Measurements from ENCODE around the gene OR5H15.
"Not testable (repeated sequence)": the region's sequence is repeated elsewhere in the genome, so short reads cannot be mapped to it uniquely, and the experiment has no call there.

OR5H15 gene

DNA sequence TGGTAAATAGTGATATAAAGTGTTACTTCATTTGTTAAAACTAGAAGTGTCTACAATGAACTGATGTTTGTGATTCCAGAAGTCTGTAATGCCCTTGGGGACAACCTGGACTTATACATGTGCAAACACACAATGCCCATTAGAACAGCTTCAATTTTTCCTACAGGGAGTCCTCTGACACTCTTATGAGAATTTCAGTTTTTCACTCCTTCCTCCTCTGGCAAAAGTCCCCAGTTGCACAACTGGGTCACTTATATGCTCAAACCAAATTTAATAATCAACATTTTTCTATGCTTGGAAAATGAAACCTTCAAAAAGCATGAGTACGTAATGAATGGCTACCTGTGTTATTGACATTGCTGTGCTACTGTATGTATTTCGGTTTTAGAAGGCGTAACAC is at the start of gene OR5H15:
Gene OR5H15, plus strand, starts transcription at position 301 of the 400 bp plus-strand sequence. CDS start 2,004 bp downstream, outside the sequence.
- DNase-seq (ENCODE audit: low read depth, low spot score), result no peak

DNA sequence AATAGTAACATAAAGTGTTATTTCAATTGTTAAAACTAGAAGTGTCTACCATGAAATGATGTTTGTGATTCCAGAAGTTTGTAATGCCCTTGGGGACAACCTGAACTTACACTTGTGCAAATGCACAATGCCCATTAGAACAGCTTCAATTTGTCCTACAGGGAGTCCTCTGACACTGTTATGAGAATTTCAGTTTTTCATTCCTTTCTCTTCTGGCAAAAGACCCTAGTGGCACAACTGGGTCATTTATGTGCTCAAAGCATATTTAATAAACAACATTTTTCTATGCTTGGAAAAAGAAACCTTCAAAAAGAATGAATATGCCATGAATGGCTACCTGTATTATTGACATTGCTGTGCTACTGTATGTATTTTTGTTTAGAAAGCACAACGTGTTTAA is 36.1 kb upstream of the OR5H15 start, which contains the start of gene OR5H1:
Gene OR5H1, plus strand, starts transcription at position 301 of the 400 bp plus-strand sequence. CDS start 1,977 bp downstream, outside the sequence.
- DNase-seq (ENCODE audit: low read depth, low spot score), result no peak

DNA sequence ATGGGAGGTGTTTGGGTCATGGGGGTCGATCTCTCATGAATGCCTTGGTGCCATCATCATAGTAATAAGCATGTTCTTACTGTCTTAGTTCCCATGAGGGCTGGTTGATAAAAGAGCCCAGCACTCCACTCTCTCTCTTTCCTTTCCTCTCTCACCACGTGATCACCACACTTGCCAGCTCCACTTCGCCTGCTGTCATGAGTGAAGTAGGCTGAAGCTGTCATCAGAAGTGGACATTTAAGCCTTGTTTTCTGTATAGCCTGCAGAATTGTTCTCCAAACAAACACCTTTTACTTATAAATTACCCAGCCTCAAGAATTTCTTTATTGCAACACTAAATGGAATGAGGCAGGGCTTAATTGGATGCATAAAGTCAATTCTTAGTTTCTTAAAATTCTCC is 29.9 kb upstream of the OR5H15 start:
- no peak for DNase-seq (ENCODE audit: low read depth, low spot score)

DNA sequence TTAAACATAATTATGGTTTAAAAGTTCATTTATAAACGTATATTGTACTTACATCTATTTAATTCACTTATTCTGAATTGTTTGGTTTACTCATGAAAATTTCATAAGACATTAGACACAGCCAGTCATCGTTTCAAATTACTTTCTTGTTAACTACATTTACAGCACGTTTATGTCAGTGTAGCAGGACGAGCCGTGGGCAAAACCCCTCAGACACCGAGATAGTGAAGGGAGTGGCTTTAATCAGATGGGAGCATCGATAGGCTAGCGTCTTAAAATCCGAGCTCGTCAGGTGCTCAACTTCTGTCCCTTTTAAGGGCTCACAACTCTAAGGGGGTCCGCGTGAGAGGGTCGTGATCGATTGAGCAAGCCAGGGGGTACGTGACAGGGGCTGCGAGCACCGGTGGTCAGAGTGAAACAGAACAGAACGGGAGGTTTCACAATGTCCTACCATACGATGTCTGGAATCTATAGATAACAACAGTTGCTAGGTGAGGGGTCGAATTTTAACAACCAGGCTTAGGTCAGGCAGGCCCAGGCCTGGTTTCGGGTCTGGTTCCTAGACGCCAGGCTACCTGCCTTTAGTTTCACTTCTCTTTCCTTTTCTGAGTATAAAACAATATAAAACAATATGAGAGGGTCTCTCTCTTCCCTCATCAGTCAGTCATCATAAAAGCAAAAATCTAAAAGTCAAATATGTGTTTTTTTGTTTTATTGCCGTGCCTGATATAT is 28.5 kb upstream of the OR5H15 start:
- DNase-seq (ENCODE audit: low read depth, low spot score), result not testable (repeated sequence)

DNA sequence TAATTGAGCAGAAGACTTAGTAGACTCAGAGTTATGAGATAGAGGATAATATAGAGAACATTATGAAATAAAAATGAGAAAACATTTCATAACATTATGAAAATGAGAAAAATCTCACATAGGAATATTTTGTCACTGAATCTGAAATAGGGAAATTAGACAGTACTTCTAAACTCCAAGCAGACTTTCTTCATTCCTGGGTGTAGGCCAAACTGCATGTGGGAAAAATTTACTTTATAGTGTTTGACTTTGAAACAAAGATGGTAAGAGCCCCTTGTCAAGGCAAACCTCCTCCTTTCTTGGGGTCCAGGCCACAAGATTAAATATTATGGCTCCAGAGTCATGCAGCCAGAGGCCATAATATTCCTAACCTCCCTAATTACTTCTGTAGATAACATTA is 26.0 kb upstream of the OR5H15 start:
- no peak for DNase-seq (ENCODE audit: low read depth, low spot score)

DNA sequence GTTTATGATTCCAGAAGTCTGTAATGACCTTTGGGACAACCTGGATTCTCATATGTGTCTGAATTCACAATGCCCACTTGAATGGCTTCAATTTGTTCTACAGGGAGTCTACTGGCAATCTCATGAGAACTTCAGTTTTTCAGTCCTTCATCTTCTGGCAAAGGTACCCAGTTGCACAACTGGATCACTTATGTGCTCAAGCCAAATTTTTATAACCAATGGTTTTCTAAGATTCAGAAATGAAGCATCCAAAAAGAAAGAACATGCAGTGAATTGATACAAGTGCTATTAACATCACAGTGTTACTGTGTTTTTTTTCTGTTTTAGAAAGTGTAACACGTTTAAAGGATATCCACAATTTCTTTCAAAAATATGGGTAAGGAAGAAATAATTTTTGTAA is 19.3 kb upstream of the OR5H15 start, which contains the start of gene OR5H14:
Gene OR5H14, plus strand, starts transcription at position 301 of the 400 bp plus-strand sequence. CDS start 1,907 bp downstream, outside the sequence.
- no peak for DNase-seq (ENCODE audit: low read depth, low spot score)

DNA sequence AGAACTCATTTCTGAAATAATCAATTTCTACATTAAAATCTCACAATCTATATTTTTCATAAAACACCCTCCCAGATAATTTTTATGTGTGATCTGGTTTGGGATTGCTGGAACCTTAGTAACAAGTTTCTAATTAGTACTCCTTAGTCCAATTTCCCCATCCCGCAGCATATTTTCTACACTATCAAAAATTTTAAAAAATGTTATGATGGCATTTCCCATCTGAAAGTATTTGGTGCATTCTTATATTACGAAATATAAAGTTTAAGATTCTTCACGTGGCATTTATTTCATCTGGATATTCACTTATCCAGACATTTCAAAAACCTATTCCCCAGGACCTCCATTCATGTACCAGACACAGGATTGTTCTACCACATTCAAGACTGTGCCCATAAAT is 17.7 kb upstream of the OR5H15 start:
- DNase-seq (ENCODE audit: low read depth, low spot score), result no peak

DNA sequence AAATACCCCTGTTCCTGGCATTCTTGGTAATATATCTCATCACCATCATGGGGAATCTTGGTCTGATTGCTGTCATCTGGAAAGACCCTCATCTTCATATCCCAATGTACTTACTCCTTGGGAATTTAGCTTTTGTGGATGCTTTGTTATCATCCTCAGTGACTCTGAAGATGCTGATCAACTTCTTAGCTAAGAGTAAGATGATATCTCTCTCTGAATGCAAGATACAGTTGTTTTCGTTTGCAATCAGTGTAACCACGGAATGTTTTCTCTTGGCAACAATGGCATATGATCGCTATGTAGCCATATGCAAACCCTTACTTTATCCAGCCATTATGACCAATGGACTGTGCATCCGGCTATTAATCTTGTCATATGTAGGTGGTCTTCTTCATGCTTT is 17.0 kb upstream of the OR5H15 start:
- DNase-seq (ENCODE audit: low read depth, low spot score), result not testable (repeated sequence)

DNA sequence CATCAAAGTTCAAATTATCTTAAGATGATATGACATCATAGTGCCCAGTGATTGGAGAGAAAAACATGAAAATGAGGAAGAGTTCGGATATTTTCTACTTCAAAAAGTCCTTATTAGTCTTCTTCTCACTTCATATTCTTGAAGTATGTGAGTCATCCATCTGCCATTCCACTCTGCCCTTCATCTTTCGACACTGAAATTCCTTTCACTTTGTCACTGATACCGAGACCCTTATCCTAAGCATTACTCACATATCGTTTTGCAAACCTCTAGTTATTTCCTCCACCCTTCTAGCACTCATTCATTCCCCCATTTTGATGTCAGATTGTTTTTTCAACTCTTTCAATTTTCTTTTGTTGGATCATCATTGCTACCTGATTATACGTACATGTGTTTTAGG is 15.3 kb upstream of the OR5H15 start:
- DNase-seq (ENCODE audit: low read depth, low spot score), result peak; percentile 3

DNA sequence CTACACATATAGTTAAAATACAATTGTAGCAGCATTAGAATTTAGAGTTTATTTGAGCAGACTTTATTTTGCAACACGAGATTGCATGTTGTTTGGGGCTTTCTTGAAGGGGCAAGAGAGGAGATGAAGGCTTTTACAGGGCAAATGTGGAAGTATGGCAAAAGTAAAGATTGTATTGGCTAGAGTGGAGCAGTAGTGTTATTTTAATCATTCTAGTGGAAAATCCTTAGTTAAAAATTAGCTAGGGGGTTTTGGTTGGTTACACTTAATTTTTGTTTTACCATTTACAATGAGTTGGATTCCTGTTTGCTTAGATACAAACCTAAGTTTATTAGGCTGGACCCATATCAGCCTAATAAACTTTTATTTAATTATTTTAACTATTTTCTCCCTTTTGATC is 4.6 kb downstream of the OR5H15 start:
- DNase-seq (ENCODE audit: low read depth, low spot score), result no peak

DNA sequence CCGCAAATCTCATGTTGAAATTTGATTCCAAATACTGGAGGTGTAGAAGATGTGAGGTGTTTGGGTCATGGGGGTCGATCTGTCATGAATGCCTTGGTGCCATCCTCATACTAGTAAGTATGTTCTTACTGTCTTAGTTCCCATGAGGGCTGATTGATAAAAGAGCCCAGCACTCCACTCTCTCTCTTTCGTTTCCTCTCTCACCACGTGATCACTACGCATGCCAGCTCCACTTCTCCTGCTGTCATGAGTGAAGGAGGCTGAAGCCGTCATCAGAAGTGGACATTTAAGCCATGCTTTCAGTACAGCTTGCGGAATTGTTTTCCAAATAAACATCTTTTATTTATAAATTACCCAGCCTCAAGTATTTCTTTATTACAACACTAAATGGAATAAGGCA is 6.1 kb downstream of the OR5H15 start:
- DNase-seq (ENCODE audit: low read depth, low spot score), result no peak

DNA sequence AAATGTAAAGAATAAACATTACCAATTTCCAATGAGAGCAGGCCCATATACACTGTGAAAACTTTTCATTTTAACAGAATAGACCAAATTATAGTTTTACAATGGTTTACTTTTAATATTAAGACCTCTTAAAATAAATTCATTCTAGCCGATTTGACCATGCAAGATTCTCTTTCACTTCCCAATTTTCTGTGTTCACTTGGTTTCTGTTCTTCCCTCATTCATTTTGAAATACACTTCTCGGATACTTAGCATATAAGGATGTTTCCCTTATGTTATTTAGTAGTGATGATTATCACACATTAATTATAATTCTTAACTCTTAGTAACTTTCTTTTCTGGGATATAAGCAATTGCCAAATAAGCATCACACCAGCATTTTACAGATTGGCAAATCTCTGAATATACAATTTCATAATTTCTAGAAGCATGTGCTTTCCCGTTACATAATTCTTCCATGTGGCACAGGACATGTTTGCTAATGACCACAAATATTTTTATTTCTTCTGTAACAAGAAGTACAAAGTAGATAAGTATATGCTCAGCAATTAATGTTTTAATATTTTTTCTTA is 13.9 kb downstream of the OR5H15 start:
- no peak for DNase-seq (ENCODE audit: low read depth, low spot score)

DNA sequence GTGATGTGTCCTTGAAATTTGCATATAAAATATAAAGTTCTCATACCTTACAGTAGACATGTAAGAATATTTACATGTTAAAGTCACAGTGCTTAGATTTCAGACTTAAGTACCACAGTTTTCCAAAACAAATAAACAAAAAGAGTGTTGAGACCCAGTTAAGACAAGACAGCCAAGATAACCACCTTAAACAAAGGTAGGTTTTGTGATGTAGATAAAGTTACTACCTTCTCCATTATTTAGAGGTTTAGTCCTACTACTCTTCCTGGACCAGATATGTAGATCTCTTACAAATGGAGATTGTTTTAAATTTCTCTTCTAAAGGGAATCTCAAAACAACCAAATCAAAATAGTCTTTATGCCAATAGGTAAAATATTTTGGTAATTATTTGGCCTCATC is 15.7 kb downstream of the OR5H15 start:
- no peak for DNase-seq (ENCODE audit: low read depth, low spot score)

DNA sequence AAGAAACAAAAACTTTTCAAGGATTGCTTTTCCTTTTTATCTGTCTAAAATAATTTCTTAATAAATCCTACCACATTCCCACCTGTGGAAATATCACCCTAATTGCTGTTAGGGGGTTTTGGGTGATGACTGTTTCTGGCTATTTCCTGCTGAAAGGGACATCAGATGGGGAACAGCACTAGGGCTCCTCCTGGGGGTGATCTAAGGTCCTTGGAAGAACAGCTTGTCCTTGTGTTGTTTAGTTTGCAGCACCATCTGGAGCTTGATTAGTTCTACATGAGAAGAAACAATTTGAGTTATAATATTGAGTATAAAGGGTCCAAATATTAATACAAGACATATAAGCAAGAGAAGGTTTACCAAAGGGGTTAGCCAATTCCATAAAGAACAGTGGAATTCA is 18.7 kb downstream of the OR5H15 start:
- no peak for DNase-seq (ENCODE audit: low read depth, low spot score)

DNA sequence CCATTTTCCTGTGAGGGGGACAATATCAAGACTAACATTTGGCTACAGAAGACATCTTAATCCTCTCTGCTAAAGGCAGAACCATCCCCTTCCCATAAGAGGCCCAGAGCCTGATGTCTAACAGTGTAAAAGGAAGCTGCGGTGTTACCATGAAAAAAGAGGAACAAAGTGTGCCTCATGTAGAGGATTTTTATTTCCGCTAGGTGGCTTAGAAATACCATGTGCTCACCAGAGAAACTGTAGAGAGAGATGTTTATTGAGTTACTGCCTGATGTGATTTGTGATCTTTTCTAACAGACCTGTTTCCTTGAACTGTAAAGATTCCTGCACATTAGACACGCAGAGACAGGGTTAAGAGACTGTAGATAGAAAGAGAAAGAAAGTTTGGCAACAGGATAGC is 22.0 kb downstream of the OR5H15 start:
- peak; percentile 0 for DNase-seq (ENCODE audit: low read depth, low spot score)

DNA sequence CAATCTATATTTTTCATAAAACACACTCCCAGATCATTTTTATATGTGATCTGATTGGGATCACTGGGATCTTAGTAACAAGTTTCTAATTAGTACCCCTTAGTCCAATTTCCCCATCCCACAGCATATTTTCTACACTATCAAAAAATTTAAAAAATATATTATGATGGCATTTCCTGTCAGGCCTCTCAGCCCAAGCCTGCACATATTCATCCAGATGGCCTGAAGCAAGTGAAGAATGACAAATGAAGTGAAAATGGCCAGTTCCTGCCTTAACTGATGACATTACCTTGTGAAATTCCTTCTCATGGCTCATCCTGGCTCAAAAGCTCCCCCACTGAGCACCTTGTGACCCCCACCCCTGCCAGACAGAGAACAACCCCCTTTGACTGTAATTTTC is 24.4 kb downstream of the OR5H15 start:
- DNase-seq (ENCODE audit: low read depth, low spot score), result not testable (repeated sequence)

DNA sequence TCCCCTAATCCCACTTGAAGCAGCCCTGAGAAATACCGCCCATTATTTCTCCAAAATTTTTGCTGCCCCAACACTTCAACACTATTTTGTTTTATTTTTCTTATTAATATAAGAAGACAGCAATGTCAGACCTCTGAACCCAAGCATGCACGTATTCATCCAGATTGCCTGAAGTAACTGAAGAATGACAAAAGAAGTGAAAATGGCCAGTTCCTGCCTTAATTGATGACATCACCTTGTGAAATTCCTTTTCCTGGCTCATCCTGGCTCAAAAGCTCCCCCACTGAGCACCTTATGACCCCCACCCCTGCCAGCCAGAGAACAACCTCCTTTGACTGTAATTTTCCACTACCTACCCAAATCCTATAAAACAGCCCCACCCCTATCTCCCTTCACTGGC is 29.8 kb downstream of the OR5H15 start:
- not testable (repeated sequence) for DNase-seq (ENCODE audit: low read depth, low spot score)

DNA sequence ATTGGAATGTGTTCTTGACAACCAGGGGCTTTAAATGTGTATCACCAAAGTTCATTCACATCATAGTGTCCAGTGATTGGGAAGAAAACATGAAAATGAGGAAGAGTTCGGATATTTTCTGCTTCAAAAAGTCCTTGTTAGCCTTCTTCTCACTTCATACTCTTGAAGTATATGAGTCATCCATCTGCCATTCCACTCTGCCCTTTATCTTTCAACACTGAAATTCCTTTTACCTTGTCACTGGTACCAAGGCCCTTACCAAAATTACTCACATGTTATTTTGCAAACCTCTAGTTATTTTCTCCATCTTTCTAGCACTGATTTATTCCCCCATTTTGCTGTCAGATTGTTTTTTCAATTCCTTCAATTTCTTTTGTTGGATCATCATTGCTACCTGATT is 32.5 kb downstream of the OR5H15 start:
- peak; percentile 2 for DNase-seq (ENCODE audit: low read depth, low spot score)

DNA sequence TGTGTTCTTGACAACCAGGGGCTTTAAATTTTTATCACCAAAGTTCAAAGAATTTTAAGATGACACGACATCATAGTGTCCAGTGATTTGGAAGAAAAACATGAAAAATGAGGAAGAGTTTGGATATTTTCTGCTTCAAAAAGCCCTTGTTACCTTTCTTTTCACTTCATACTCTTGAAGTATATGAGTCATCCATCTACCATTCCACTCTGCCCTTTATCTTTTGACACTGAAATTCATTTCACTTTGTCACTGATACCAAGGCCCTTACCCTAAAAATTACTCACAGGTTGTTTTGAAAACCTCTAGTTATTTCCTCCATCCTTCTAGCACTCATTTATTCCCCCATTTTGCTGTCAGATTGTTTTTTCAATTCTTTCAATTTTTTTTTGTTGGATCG is 42.7 kb downstream of the OR5H15 start:
- DNase-seq (ENCODE audit: low read depth, low spot score), result no peak

DNA sequence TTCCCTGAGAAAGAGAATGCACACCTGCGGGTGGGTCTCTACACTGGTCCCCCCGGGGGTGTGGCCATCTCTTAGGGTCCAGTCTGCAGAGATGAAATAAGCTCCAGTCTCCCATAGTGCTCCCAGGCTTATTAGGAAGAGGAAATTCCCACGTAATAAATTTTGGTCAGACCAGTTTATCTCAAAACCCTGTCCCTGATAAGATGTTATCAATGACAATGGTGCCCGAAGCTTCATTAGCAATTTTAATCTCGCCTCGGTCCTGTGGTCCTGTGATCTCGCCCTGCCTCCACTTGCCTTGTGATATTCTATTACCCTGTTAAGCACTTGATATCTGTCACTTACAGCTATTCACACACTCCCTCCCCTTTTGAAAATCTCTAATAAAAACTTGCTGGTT is 46.8 kb downstream of the OR5H15 start:
- DNase-seq (ENCODE audit: low read depth, low spot score), result no peak

DNA sequence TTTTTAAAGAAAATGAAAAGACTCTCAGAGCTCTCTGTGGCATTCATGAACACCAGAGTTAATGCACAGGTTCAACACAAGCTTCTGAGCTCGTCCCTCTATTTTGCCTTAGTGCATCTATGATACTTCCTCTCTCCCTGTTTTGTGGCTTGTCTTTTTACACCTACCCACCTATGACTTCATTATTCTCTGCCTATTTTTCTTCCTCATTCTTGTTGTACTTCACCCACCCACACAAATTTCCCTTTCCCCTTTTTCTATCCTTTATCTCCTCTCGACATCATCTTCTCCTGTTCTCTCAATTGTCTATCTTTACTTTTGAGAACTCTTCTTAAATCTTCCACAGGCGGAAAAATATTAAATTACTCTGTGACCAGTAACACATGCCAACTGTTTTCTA is 48.6 kb downstream of the OR5H15 start:
- DNase-seq (ENCODE audit: low read depth, low spot score), result no peak

All from astrocyte of the hippocampus (primary cell).